HL-60/S4 treated with retinoic acid at 250 ng/mL for 4 days and 3 days (cell line): ENCODE results near the gene ISL1.

Experiments
- in situ Hi-C: fragments of 300-500 bp; cut with MboI; formaldehyde crosslinking; loops from 2 replicates; pipeline ENCODE4 v1.7.0; 2022; ENCODE audit warnings: low sequenced_read_pairs

Gene ISL1

GRCh38 chr5:51383131-51384121, at the start of gene ISL1:
Gene ISL1 (plus strand): TSS chr5:51383448. CDS start chr5:51383672, 224 bp downstream.
- in situ Hi-C loops: no loop called here

- in situ Hi-C loops: no loop called here
Observed at GRCh38 chr5:51336878-51337277, 46.4 kb upstream of the ISL1 start.

- in situ Hi-C loops: no loop called here
Observed at GRCh38 chr5:51345106-51345505, 38.1 kb upstream of the ISL1 start.

- in situ Hi-C loops: no loop called here
Observed at GRCh38 chr5:51347157-51347556, 36.1 kb upstream of the ISL1 start.

- in situ Hi-C loops: no loop called here
Observed at GRCh38 chr5:51347704-51348103, 35.5 kb upstream of the ISL1 start.

GRCh38 chr5:51371052-51371451, 12.2 kb upstream of the ISL1 start:
- in situ Hi-C loops: no loop called here

GRCh38 chr5:51373880-51374523, 9.2 kb upstream of the ISL1 start:
- in situ Hi-C loops: no loop called here

- in situ Hi-C loops: no loop called here
Observed at GRCh38 chr5:51375084-51375483, 8.2 kb upstream of the ISL1 start.

- in situ Hi-C loops: no loop called here
Observed at GRCh38 chr5:51376509-51376908, 6.7 kb upstream of the ISL1 start.

GRCh38 chr5:51377151-51378060, 5.8 kb upstream of the ISL1 start:
- in situ Hi-C loops: no loop called here

GRCh38 chr5:51378061-51378409, 5.2 kb upstream of the ISL1 start:
- in situ Hi-C loops: no loop called here

GRCh38 chr5:51378448-51379330, 4.6 kb upstream of the ISL1 start:
- in situ Hi-C loops: no loop called here

GRCh38 chr5:51379331-51379700, 3.9 kb upstream of the ISL1 start:
- in situ Hi-C loops: no loop called here

GRCh38 chr5:51380603-51381207, 2.5 kb upstream of the ISL1 start:
- in situ Hi-C loops: no loop called here

GRCh38 chr5:51381761-51382474, 1.3 kb upstream of the ISL1 start:
- in situ Hi-C loops: no loop called here

- in situ Hi-C loops: no loop called here
Observed at GRCh38 chr5:51382521-51383130, 622 bp upstream of the ISL1 start.

- in situ Hi-C loops: no loop called here
Observed at GRCh38 chr5:51384281-51384840, 1.1 kb downstream of the ISL1 start.

GRCh38 chr5:51385216-51385615, 2.0 kb downstream of the ISL1 start:
- in situ Hi-C loops: no loop called here
